AG10803 (cell line): Measurements from ENCODE around the gene NID1.

Experiments
- DNase-seq: peaks from one replicate; pipeline ENCODE4 v3.0.0; 2010; ENCODE audit warnings: low read depth
- H3K4me3 ChIP-seq: 2 replicates; pipeline ENCODE4 v1.5.1; 2011; ENCODE audit warnings: mild to moderate bottlenecking, low read length, control low read depth
- TF ChIP-seq, protein P1 (sequence below): conservative IDR thresholded peaks from 2 replicates; pipeline ENCODE4 v1.5.1; 2011; ENCODE audit warnings: mild to moderate bottlenecking, low read length, control low read depth, inconsistent platforms

The NID1 gene

DNA sequence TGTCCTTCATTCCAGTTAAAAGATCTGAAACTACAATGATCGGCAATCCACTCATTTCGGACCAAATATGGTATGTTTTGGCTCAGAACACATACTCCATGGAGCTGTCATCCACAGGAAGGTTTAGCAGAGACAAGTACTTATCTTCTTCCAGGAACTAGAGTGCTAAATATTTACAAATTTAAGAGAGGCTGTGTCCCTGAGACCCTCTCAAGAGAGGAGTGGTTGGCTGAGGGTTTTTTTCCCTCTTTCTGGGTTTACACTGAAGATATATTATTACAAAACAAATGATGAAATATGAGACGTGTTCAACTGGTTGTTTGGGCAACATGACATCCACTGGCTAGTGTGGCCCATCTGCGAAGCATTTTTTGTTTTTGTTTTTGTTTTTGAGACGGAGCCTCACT is 25.9 kb upstream of the NID1 start:
- H3K4me3 ChIP-seq = no peak overlapping the region
- no peak for DNase-seq
- TF ChIP-seq, protein P1, sequence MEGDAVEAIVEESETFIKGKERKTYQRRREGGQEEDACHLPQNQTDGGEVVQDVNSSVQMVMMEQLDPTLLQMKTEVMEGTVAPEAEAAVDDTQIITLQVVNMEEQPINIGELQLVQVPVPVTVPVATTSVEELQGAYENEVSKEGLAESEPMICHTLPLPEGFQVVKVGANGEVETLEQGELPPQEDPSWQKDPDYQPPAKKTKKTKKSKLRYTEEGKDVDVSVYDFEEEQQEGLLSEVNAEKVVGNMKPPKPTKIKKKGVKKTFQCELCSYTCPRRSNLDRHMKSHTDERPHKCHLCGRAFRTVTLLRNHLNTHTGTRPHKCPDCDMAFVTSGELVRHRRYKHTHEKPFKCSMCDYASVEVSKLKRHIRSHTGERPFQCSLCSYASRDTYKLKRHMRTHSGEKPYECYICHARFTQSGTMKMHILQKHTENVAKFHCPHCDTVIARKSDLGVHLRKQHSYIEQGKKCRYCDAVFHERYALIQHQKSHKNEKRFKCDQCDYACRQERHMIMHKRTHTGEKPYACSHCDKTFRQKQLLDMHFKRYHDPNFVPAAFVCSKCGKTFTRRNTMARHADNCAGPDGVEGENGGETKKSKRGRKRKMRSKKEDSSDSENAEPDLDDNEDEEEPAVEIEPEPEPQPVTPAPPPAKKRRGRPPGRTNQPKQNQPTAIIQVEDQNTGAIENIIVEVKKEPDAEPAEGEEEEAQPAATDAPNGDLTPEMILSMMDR = no peak

DNA sequence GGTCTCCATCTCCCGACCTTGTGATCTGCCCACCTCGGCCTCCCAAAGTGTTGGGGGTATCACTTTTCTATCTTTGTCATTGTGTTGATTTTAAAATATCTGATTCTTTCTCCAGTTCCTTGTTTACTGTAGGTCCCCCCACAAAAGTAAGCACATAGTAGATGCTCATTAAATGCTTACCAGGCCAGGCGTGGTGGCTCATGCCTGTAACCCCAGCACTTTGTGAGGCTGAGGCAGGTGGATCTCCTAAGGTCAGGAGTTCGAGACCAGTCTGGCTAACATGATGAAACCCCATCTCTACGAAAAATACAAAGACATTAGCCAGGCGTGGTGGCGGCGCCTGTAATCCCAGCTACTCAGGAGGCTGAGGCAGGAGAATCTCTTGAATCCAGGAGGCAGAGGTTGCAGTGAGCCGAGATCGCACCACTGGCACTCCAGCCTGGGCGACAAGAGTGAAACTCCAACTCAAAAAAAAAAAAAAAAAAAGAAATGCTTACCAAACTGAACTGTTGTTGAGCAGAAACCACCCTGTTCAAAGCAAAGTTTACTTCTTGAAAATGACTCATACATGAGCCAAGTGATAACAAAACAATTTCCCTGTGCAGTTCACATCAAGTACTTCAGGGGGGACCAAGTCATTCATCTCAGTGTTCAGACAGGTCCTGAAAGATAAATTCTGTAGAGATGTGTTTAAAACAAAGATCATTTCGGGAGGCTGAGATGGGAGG is 24.3 kb upstream of the NID1 start:
- TF ChIP-seq, protein P1 = no peak
- H3K4me3 ChIP-seq = no peak overlapping the region
- no peak for DNase-seq

DNA sequence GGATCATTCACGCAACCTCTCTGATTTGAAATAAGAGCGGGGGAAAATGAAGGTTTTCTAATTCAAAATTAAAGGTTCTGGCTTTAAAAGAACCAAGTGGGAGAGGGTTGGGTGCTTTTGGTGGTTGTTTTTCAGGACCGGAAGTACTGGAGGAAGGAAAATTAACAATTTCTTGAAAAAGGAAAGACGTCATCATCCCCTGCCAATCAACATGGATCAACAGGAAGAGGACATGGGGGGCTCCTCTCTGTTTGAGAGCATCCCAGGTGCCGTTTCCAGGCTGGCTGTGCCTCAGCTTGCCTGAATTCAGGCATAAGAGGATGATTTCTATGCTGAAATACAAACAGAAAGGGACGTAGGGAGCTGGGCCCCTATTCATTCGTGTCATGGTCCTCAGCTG is 21.6 kb upstream of the NID1 start:
- DNase-seq = no peak
- no peak overlapping the region for H3K4me3 ChIP-seq
- TF ChIP-seq, protein P1 = no peak

DNA sequence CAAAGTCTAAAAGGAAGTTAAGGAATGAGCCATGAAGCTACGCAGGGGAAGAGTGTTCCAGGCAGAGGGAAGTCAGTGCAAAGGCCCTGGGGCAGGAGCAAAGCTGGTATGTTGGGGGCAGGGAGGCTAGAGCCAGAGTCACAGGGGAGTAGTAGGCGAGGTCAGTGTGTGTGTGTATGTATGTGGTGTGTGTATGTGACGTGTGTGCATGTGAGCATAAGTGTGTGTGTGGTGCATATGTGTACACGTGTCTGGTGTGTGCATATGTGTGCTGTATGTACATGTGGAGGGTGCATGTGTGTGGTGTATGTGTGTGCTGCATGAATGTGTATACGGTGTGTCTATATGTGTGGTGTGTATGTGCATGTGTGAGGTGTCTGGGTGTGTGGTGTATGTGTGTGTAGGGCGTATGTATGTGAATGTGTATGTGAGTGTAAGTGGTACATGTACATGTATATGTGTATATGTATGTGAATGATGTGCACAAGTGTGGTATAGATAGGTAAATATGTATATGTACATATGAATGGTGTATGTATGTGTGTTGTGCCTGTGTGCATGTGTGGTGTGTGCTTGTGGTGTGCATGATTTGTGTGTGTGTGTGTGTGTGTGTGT is 20.8 kb upstream of the NID1 start:
- no peak for DNase-seq
- TF ChIP-seq, protein P1 = no peak
- H3K4me3 ChIP-seq = no peak overlapping the region

DNA sequence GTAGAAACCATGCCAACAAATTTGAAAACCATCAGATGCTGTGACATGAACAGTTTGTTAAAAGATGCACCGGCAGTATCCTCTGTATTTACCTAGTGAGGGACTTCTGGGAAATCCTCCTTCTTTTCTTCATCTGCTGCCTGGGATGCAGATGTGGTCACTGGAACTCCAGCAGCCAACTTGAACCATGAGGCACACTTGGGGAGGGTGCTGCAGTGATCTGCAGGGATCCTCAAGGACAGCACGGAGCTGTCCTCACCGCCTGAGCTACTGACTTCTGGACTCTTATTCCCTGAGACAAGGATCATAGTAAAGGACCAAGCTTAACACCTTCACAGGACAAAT is 19.5 kb upstream of the NID1 start:
- no peak for DNase-seq
- TF ChIP-seq, protein P1 = no peak

DNA sequence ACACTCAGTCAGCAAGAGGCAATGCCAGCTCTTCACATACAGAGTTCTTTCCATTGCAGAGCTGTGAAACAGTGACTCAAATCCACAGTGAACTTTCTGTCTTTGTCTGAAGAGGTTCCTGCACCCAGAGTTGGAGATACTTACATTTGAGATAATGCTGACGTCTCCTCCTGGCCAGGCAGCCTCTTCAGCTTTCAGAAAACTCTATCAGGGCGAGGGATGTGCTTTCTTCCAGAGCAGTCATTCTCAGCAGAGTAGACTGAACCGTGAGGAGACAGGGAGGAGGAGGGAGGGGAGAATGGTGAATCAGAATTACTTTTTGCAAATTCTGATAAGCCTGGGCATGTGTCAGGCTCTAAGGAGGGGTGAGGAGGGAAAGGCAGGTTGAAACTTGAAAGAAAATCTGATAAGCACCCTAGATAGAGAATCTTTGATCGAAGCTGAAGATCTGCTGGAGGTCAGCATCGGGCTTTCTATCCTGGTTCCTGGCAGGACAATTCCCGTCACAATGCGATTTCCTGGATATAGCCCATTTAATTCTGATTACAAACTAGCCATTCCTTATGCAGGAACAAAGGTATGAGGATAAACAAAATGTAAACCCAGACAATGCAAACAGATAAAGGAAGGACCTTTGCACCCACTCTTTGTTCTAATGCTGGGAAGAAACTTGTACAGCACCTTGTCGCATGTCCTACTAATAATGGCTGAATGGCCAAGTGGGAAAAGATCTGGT is 18.9 kb upstream of the NID1 start:
- no peak overlapping the region for H3K4me3 ChIP-seq
- TF ChIP-seq, protein P1 = no peak
- DNase-seq = no peak

More for the DNA sequence above, 19.5 kb upstream of the NID1 start:
- H3K4me3 ChIP-seq = no peak overlapping the region
